ENCODE results near the gene RTP3.
"Not testable (repeated sequence)": the region's sequence is repeated elsewhere in the genome, so short reads cannot be mapped to it uniquely, and the experiment has no call there.

Gene RTP3

DNA sequence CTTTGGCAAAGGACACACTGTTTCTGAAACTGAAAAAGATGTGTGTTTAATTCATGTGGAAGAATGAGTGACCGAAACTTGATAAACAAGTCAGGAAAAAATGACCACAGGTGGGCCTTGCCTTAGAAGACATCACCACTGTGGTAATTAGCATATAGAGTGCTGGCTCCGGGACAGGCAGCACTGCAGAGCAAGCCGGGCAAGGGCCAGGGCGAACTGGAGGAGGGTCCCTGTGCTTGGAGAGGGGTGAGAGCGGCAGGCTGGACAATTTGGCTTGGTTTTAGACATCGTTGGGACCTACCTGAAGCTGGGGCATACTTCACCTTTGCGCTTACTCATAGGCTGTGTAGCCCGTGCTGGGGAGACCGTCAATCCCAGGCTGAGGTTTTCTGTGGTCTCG lies 8.2 kb downstream of the RTP3 start:
- ATAC-seq (replicated peaks) = no peak
- Mint-ChIP-seq H3K4me3 (no peak overlapping the region), H3K27me3 (peaks cover 7 to 17% of the 10 kb centered on the region in 2 donors), H3K9me3 (no peaks in the 10 kb centered on the region), H3K36me3 (ENCODE audit: insufficient read depth) (no peaks in the 10 kb centered on the region), H3K4me1 (ENCODE audit: low read depth in 2 of 2) (peaks cover 0 to 1% of the 10 kb centered on the region in 2 donors), H3K27ac (no peak overlapping the region)
- no peak for DNase-seq

DNA sequence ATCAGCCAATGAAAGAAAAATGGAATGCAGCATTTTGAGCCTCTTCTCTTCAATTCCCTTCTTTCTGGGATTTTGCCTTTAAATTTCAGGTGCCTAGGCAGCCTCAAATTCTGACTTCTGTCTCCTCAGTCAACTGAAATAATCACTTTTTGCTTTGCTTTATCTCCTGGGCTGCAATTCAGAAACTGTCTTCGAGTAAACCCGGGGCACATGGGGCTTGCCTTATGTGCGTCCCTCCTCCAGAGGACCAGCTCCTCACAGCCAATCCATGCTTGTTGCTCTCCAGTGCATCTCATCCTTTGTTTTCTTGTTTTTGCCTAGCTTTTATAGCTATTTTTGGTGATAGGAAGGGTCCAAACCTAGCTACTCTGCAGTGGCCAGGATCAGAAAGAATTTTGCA lies 8.8 kb downstream of the RTP3 start:
- peaks cover 12 to 23% of the 10 kb centered on the region in 2 donors for H3K27me3 Mint-ChIP-seq
- H3K27ac Mint-ChIP-seq = no peak overlapping the region
- no peaks in the 10 kb centered on the region for H3K9me3 Mint-ChIP-seq
- no peak for DNase-seq
- H3K4me1 Mint-ChIP-seq (ENCODE audit: low read depth in 2 of 2) = peaks cover 0 to 1% of the 10 kb centered on the region in 2 donors
- no peak for ATAC-seq (replicated peaks)
- H3K36me3 Mint-ChIP-seq (ENCODE audit: insufficient read depth) = no peaks in the 10 kb centered on the region
- H3K4me3 Mint-ChIP-seq = no peak overlapping the region

DNA sequence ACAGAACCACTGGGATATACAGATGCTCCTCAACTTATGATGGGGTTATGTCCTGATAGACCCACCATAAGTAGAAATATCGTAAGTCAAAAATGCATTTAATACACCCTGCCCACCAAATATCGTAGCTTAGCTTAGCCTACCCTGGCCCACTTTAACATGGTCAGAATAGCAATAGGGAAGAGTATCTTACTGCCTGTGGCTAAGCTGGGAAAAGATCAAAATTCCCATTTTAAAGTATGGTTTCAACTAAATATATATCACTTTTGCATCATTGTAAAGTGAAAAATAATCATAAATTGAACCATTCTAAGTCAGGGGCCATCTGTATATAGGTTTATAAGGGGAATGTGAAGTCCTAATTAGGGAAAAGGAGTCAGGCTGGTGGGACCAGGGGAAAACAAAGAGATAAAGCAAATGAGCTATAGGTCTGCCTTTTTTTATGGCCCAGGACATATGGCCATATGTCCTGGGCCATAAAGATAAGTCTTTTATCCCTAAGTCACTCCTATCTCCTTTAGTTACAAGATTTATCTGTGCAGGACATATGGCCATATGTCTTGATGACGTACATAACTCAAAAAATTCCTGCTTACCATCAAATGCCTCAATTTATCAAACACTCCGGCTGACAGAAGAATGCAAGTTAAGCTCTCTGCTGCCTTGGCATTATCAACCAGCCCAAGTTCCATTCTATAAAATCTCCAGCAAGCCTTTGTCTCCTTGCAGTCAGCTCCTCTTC lies 11.2 kb downstream of the RTP3 start:
- Mint-ChIP-seq H3K36me3 (ENCODE audit: insufficient read depth) (no peaks in the 10 kb centered on the region), H3K4me3 (no peak overlapping the region), H3K4me1 (ENCODE audit: low read depth in 2 of 2) (peaks cover 0 to 1% of the 10 kb centered on the region in 2 donors), H3K27ac (no peak overlapping the region), H3K9me3 (no peaks in the 10 kb centered on the region), H3K27me3 (peaks cover 21 to 33% of the 10 kb centered on the region in 2 donors)
- ATAC-seq (replicated peaks) (no peak), DNase-seq (no peak)

DNA sequence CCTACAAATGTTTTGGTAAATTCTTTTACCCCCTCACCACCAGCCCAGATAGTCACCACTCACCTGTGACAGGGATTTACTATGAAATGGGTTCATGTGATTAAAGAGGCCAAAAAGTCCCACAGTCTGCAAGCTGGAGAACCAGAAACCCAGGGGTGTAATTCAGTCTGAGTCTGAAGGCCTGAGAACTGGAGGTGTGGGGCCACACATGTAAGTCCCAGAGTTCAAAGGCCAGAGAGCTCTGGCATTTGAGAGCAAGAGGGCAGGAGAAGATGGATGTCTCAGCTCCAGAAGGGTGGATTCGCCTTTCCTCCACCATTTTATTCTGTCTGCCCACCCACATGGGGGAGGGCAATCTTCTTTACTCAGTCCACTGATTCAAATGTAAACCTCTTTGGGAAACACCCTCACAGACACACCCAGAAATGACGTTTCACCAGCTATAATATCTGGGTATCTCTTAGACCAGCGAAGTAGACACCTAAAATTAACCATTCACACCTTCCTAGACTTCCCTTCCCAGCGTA lies 11.9 kb downstream of the RTP3 start:
- no peak overlapping the region for H3K4me3 Mint-ChIP-seq
- H3K27me3 Mint-ChIP-seq = peaks cover 21 to 33% of the 10 kb centered on the region in 2 donors
- ATAC-seq (replicated peaks) (no peak), DNase-seq (no peak)
- H3K9me3 Mint-ChIP-seq = no peaks in the 10 kb centered on the region
- H3K4me1 Mint-ChIP-seq (ENCODE audit: low read depth in 2 of 2) = peaks cover 0 to 1% of the 10 kb centered on the region in 2 donors
- no peak overlapping the region for H3K27ac Mint-ChIP-seq
- no peaks in the 10 kb centered on the region for H3K36me3 Mint-ChIP-seq (ENCODE audit: insufficient read depth)

DNA sequence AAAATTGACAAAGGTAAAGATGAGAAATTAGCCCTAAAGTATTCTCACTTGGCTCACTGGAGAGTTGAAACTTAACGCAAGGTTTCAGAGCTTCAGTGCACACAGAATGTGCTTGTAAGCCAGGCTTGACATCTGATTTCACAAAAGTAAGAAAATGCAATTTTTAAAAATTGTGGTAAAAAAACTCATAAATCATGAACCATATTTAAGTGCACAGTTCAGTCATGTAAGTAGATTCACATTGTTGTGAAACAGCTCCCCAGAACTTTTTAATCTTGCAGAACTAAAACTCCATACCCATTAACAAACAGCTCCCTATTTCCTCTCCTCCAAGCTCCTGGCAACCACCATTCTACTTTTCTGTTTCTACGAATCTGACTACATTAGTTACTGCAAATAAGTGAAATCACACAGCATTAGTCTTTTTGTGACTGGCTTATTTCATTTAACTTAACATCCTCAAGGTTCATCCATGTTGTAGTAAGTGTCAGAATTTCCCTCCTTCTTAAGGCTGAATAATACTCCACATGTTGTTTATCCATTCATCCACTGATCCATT lies 14.5 kb downstream of the RTP3 start:
- Mint-ChIP-seq H3K27ac (no peak overlapping the region), H3K27me3 (peaks cover 20 to 21% of the 10 kb centered on the region in 2 donors), H3K9me3 (no peaks in the 10 kb centered on the region), H3K36me3 (ENCODE audit: insufficient read depth) (no peaks in the 10 kb centered on the region), H3K4me1 (ENCODE audit: low read depth in 2 of 2) (peaks cover 0 to 2% of the 10 kb centered on the region in 2 donors), H3K4me3 (no peak overlapping the region)
- ATAC-seq (replicated peaks) (no peak), DNase-seq (no peak)

DNA sequence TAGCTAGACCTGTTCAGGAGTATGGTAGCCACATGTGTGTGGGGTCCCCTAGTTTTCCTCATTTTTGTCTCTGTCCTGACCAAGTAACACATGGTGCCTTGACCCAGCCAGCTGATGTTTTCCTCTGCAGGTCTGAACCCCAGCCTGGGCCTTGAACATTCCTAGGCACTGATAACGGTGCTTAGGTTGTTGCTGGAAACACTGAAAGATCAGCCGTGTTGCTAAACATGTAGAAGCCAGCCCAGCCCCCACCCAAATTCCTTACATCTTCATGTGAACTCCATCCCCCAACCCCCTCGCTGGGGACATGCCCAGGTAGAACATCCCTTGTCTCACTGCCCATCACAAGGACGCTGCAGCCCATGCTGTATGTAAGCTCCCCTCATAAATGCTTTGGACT lies 18.7 kb downstream of the RTP3 start:
- ATAC-seq (replicated peaks) = no peak
- no peak overlapping the region for H3K27ac Mint-ChIP-seq

DNA sequence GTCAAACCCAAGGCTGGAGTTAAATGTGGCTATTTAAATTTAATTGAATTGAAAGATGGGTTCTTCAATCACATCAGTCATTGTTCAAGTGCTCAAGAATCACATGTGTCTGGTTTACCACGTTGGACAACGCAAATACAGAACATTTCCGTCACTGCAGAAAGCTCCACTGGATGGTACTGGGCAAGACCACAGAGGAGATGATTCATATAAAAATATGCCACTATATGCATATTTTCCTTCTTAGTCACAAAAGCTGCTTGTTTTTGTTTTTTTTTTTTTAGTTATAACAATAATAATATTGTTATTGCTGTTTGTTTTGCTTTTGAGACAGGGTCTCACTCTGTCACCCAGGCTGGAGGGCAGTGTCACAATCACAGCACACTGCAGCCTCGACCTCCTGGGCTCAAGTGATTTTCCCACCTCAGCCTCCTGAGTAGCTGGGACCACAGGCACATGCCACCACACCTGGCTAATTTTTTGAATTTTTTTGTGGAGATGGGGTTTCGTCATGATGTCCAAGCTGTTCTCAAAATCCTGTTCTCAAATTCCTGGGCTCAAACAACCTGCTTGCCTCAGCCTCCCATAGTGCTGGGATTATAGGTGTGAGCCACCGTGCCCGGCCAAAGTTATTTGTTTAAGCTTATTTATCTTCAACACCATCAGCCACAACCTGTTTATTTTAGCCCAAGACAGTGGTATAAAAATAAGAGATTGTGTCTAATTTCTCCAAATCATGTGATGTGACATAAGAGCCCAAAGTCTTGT lies 19.4 kb downstream of the RTP3 start:
- no peak for DNase-seq
- ATAC-seq (replicated peaks) = peak; percentile 52
- Mint-ChIP-seq H3K36me3 (ENCODE audit: insufficient read depth) (no peaks in the 10 kb centered on the region), H3K27me3 (peaks cover 4 to 6% of the 10 kb centered on the region in 2 donors), H3K27ac (no peak overlapping the region), H3K4me1 (ENCODE audit: low read depth in 2 of 2) (peaks cover 0 to 2% of the 10 kb centered on the region in 2 donors), H3K4me3 (no peak overlapping the region), H3K9me3 (no peaks in the 10 kb centered on the region)

More for the DNA sequence above, 18.7 kb downstream of the RTP3 start:
- no peaks in the 10 kb centered on the region for H3K36me3 Mint-ChIP-seq (ENCODE audit: insufficient read depth)
- peaks cover 8 to 11% of the 10 kb centered on the region in 2 donors for H3K27me3 Mint-ChIP-seq
- no peak for DNase-seq
- no peak overlapping the region for H3K4me3 Mint-ChIP-seq
- peaks cover 0 to 2% of the 10 kb centered on the region in 2 donors for H3K4me1 Mint-ChIP-seq (ENCODE audit: low read depth in 2 of 2)
- no peaks in the 10 kb centered on the region for H3K9me3 Mint-ChIP-seq

DNA sequence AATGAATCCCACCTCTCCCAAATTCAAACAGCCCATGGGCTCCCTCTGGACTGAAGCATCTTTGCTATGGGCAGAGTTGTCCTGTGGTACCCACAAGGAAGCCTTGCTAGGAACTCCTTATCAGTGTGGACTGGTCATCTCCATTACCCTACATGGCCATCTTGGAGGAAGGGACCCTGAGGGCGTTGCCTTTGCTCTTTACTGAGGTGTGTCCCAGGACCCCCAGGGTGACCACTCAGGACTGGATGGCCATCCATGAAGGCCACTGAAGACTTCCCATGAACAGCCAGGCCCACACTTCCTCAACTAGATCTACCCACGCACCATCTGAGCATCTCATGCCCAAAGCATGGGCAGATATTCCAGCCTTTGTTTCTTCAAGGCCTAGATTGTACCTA lies 20.0 kb downstream of the RTP3 start:
- H3K36me3 Mint-ChIP-seq (ENCODE audit: insufficient read depth) = no peaks in the 10 kb centered on the region
- H3K27ac Mint-ChIP-seq = peak overlapping the region in 1 of 2 donors; percentile 54
- peaks cover 0 to 2% of the 10 kb centered on the region in 2 donors for H3K4me1 Mint-ChIP-seq (ENCODE audit: low read depth in 2 of 2)
- ATAC-seq (replicated peaks) (no peak), DNase-seq (no peak)
- H3K27me3 Mint-ChIP-seq = peaks cover 0 to under 1% of the 10 kb centered on the region in 2 donors
- H3K4me3 Mint-ChIP-seq = no peak overlapping the region
- H3K9me3 Mint-ChIP-seq = no peaks in the 10 kb centered on the region

DNA sequence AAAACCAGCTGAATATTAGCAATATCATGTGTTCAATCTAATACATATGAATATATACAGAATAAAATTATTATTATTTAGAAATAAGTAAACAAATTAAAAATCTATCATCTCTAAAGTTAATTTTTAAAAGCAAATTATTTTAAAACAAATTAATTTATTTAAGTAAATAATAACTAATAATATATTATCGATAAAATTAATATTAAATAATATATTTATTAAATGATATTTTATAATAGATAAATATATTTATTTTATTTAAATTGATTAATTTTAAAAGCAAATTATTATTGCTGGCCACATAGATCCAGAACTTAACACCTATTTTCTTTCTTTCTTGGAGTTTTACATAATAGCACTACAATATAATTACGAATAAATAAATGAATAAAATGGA lies 22.2 kb downstream of the RTP3 start:
- DNase-seq = no peak
- no peak for ATAC-seq (replicated peaks)
- H3K27me3 Mint-ChIP-seq = no peaks in the 10 kb centered on the region
- H3K4me1 Mint-ChIP-seq (ENCODE audit: low read depth in 2 of 2) = peaks cover 0 to 2% of the 10 kb centered on the region in 2 donors
- H3K9me3 Mint-ChIP-seq = no peaks in the 10 kb centered on the region
- no peak overlapping the region for H3K27ac Mint-ChIP-seq
- no peaks in the 10 kb centered on the region for H3K36me3 Mint-ChIP-seq (ENCODE audit: insufficient read depth)
- H3K4me3 Mint-ChIP-seq = no peak overlapping the region

DNA sequence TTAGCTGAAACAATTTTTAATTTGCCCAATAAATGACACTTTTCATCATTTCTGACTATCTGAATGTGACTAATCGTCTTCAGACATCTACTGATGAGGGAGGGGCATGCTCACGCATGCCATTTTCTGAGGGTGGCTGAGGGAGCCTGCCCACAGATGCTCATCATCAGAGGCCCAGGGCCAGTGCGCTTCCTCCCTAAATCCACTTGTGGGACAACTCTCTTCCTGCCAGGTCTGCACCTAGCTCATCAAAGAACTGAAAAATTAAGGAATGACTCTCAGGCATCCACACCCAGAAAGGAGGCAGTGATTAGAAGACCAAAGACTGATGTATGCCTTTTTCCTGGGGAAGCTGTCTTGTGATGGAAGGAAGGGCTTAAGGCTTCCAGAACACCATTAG lies 22.8 kb downstream of the RTP3 start:
- DNase-seq (no peak), ATAC-seq (replicated peaks) (no peak)
- H3K36me3 Mint-ChIP-seq (ENCODE audit: insufficient read depth) = no peaks in the 10 kb centered on the region
- peaks cover 0 to 2% of the 10 kb centered on the region in 2 donors for H3K4me1 Mint-ChIP-seq (ENCODE audit: low read depth in 2 of 2)
- no peak overlapping the region for H3K27ac Mint-ChIP-seq
- H3K9me3 Mint-ChIP-seq = no peaks in the 10 kb centered on the region
- H3K4me3 Mint-ChIP-seq = no peak overlapping the region
- H3K27me3 Mint-ChIP-seq = no peaks in the 10 kb centered on the region

DNA sequence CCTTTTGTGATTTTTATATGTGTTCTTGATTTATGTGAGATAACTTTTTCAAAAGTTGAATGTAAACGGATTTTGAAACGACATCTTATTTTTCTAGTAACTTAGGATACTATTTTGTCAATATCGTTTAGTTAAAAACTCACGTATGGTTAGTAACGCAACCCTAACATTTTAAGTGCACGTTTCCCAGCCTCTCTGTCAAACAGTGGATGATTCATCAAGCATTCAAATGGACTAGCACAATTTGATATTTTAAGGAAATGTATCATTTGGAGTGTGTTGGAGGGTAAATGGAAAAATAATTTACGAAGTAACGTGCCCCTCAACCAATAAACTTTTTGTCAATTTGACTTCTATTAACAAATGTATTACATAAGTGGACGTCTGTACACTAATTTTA lies 23.3 kb downstream of the RTP3 start:
- H3K27me3 Mint-ChIP-seq = peaks cover 0 to under 1% of the 10 kb centered on the region in 2 donors
- ATAC-seq (replicated peaks) (no peak), DNase-seq (no peak)
- no peaks in the 10 kb centered on the region for H3K9me3 Mint-ChIP-seq
- peaks cover 0 to 2% of the 10 kb centered on the region in 2 donors for H3K4me1 Mint-ChIP-seq (ENCODE audit: low read depth in 2 of 2)
- H3K4me3 Mint-ChIP-seq = no peak overlapping the region
- no peak overlapping the region for H3K27ac Mint-ChIP-seq
- no peaks in the 10 kb centered on the region for H3K36me3 Mint-ChIP-seq (ENCODE audit: insufficient read depth)

DNA sequence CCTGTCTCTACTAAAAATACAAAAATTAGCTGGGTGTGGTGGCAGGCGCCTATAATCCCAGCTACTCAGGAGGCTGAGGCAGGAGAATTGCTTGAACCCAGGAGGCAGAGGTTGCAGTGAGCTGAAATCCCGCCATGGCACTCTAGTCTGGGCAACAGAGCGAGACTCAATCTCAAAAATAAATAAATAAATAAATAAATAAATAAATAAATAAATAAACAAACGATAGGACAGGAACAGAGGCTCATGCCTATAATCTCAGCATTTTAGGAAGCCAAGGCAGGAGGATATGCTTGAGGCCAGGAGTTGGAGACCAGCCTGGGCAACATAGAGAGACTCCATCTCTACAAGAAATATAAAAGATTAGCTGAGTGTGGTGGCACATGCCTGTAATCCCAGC lies 24.4 kb downstream of the RTP3 start:
- H3K27ac Mint-ChIP-seq; DNase-seq; H3K4me1 Mint-ChIP-seq (ENCODE audit: low read depth in 2 of 2); H3K4me3 Mint-ChIP-seq; H3K36me3 Mint-ChIP-seq (ENCODE audit: insufficient read depth); ATAC-seq (replicated peaks); H3K9me3 Mint-ChIP-seq: not testable (repeated sequence)
- peaks cover 0 to 10% of the 10 kb centered on the region in 2 donors for H3K27me3 Mint-ChIP-seq

DNA sequence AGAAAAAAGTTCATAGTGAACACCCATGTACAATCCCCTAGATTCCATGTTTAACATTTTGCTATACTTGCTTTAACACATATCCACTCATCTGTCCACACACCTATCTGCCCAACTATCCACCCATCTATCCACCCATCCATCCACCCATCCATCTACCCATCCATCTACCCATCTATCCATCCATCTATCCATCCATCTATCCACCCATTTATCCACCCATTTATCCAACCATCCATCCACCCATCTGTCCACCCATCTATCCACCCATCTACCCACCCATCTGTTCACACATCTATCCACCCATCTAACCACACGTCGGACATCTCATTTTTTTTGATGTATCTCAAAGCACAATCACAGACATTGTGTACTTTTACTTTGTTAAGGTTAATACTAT lies 25.8 kb downstream of the RTP3 start:
- no peaks in the 10 kb centered on the region for H3K9me3 Mint-ChIP-seq
- DNase-seq = no peak
- H3K36me3 Mint-ChIP-seq (ENCODE audit: insufficient read depth) = no peaks in the 10 kb centered on the region
- H3K4me1 Mint-ChIP-seq (ENCODE audit: low read depth in 2 of 2) = no peaks in the 10 kb centered on the region
- H3K27me3 Mint-ChIP-seq = peaks cover 0 to 10% of the 10 kb centered on the region in 2 donors
- no peak overlapping the region for H3K4me3 Mint-ChIP-seq
- no peak for ATAC-seq (replicated peaks)
- no peak overlapping the region for H3K27ac Mint-ChIP-seq
